ENCODE data around the gene SPATA24. TPM values are rescaled to one million over a fixed set of nuclear protein-coding genes. Genes with fewer than 3 reads are reported as not detected.
A peak's percentile ranks its signal among the peaks of the same experiment; 100 is the strongest.

The SPATA24 gene
- total and polyA plus RNA-seq, 2 of the 13 experiments (the other 11 are each of a cell fraction or from before 2014, with no cell fraction given) = 6.0 to 11.1 TPM

DNA sequence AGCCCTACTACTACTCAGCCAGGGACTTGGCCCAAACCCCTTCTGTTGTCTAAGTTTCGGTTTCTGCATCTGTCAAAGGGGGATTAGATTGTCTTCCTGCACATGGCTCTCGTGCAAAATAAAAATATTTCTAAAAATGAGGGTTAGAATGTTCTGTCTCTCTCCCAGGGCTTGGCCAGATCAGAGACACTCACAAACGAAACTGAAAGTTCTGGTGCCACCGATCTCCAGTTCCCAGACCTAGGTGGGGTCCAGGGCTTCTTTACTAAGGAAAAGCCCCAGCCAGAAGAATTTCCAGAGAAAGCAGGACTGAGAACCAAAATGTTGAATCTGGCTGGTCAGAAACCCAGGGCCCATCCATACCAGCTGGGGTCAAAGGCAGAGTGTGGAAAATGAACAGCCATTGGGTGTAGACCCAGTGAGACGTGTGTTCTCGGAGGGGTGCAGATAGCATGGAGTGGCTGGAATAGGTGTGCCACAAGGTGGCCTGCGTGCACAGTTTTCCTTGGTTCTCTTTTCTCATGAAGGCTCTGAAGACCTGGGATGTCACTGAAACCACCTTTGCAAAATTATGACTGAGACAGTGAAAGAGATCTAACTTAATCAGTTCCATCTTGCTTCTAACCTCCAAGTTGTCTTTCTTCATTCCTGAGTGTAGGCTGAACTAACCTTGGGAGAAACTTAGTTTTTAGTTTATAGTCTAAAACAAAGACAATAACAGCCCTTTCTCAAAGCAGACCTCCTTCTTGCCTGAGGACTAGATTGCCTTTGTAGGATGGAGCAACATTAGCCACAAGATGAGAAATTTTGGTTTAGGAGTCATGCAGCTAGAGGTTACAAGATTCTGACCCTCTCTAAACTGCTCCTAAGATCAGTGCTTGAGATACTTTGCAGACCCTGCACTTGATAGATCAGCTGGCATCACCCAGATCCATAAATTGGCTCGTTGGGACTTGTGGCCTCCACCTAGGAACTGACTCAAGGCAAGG lies 18.5 kb downstream of the SPATA24 start (continued):
- TF ChIP-seq, protein P1, sequence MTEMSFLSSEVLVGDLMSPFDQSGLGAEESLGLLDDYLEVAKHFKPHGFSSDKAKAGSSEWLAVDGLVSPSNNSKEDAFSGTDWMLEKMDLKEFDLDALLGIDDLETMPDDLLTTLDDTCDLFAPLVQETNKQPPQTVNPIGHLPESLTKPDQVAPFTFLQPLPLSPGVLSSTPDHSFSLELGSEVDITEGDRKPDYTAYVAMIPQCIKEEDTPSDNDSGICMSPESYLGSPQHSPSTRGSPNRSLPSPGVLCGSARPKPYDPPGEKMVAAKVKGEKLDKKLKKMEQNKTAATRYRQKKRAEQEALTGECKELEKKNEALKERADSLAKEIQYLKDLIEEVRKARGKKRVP (CRISPR knock-in tag; IDR thresholded peaks at IDR 0.05) = no peak
- TF ChIP-seq, protein P2, sequence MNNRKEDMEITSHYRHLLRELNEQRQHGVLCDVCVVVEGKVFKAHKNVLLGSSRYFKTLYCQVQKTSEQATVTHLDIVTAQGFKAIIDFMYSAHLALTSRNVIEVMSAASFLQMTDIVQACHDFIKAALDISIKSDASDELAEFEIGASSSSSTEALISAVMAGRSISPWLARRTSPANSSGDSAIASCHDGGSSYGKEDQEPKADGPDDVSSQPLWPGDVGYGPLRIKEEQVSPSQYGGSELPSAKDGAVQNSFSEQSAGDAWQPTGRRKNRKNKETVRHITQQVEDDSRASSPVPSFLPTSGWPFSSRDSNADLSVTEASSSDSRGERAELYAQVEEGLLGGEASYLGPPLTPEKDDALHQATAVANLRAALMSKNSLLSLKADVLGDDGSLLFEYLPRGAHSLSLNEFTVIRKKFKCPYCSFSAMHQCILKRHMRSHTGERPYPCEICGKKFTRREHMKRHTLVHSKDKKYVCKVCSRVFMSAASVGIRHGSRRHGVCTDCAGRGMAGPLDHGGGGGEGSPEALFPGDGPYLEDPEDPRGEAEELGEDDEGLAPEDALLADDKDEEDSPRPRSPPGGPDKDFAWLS (CRISPR knock-in tag; IDR thresholded peaks at IDR 0.05; ENCODE audit: borderline replicate concordance) = no peak
- TF ChIP-seq ZNF749 (CRISPR knock-in tag; IDR thresholded peaks at IDR 0.05; ENCODE audit: borderline replicate concordance) = no peak
- TF ChIP-seq, protein P3, sequence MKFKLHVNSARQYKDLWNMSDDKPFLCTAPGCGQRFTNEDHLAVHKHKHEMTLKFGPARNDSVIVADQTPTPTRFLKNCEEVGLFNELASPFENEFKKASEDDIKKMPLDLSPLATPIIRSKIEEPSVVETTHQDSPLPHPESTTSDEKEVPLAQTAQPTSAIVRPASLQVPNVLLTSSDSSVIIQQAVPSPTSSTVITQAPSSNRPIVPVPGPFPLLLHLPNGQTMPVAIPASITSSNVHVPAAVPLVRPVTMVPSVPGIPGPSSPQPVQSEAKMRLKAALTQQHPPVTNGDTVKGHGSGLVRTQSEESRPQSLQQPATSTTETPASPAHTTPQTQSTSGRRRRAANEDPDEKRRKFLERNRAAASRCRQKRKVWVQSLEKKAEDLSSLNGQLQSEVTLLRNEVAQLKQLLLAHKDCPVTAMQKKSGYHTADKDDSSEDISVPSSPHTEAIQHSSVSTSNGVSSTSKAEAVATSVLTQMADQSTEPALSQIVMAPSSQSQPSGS (CRISPR knock-in tag; IDR thresholded peaks at IDR 0.05) = no peak
- TF ChIP-seq, protein P4, sequence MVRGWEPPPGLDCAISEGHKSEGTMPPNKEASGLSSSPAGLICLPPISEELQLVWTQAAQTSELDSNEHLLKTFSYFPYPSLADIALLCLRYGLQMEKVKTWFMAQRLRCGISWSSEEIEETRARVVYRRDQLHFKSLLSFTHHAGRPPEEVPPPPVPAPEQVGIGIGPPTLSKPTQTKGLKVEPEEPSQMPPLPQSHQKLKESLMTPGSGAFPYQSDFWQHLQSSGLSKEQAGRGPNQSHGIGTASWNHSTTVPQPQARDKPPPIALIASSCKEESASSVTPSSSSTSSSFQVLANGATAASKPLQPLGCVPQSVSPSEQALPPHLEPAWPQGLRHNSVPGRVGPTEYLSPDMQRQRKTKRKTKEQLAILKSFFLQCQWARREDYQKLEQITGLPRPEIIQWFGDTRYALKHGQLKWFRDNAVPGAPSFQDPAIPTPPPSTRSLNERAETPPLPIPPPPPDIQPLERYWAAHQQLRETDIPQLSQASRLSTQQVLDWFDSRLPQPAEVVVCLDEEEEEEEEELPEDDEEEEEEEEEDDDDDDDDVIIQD (CRISPR knock-in tag; IDR thresholded peaks at IDR 0.05; ENCODE audit: low read depth) = 0 out of 2 replicates have a peak, but pooled peaks have one; percentile 14
- TF ChIP-seq, protein P5, sequence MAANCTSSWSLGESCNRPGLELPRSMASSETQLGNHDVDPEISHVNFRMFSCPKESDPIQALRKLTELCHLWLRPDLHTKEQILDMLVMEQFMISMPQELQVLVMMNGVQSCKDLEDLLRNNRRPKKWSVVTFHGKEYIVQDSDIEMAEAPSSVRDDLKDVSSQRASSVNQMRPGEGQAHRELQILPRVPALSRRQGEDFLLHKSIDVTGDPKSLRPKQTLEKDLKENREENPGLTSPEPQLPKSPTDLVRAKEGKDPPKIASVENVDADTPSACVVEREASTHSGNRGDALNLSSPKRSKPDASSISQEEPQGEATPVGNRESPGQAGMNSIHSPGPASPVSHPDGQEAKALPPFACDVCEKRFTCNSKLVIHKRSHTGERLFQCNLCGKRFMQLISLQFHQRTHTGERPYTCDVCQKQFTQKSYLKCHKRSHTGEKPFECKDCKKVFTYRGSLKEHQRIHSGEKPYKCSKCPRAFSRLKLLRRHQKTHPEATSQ (CRISPR knock-in tag; IDR thresholded peaks at IDR 0.05; ENCODE audit: borderline replicate concordance) = 0 out of 2 replicates have a peak, but pooled peaks have one; percentile 31
- TF ChIP-seq GATAD1 (CRISPR knock-in tag; IDR thresholded peaks at IDR 0.05) = peak; percentile 63
- no peak for TF ChIP-seq HDAC1 (CRISPR knock-in tag; IDR thresholded peaks at IDR 0.05)
- 0 out of 4 replicates have a peak, but pooled peaks of 1 of the 2 experiments have one; percentile 22 for TF ChIP-seq KLF16 (CRISPR knock-in tag; IDR thresholded peaks at IDR 0.05)
- TF ChIP-seq SALL1 (CRISPR knock-in tag; IDR thresholded peaks at IDR 0.05) = no peak
- TF ChIP-seq, protein P6, sequence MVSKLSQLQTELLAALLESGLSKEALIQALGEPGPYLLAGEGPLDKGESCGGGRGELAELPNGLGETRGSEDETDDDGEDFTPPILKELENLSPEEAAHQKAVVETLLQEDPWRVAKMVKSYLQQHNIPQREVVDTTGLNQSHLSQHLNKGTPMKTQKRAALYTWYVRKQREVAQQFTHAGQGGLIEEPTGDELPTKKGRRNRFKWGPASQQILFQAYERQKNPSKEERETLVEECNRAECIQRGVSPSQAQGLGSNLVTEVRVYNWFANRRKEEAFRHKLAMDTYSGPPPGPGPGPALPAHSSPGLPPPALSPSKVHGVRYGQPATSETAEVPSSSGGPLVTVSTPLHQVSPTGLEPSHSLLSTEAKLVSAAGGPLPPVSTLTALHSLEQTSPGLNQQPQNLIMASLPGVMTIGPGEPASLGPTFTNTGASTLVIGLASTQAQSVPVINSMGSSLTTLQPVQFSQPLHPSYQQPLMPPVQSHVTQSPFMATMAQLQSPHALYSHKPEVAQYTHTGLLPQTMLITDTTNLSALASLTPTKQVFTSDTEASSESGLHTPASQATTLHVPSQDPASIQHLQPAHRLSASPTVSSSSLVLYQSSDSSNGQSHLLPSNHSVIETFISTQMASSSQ (IDR thresholded peaks at IDR 0.05; ENCODE audit: low read depth) = no peak
- TF ChIP-seq, protein P6 (CRISPR knock-in tag; IDR thresholded peaks at IDR 0.05; ENCODE audit: borderline replicate concordance) = no peak

Data from HepG2 (cell line).